GM19023 (cell line): ENCODE measurements around the gene YIPF4.
"Not testable (repeated sequence)": the region's sequence is repeated elsewhere in the genome, so short reads cannot be mapped to it uniquely, and the experiment has no call there.

ENCODE experiments used
- ATAC-seq: cut with Tn5 transposase; IDR thresholded peaks from one replicate; pipeline ENCODE4 v1.9.1; 2021; ENCODE audit warnings: mild to moderate bottlenecking, moderate library complexity; ENCODE audit not compliant: unreplicated experiment

YIPF4 gene

GRCh38 chr2:32284321-32284720 lies 6.6 kb downstream of the YIPF4 start:
- ATAC-seq: no peak

DNA sequence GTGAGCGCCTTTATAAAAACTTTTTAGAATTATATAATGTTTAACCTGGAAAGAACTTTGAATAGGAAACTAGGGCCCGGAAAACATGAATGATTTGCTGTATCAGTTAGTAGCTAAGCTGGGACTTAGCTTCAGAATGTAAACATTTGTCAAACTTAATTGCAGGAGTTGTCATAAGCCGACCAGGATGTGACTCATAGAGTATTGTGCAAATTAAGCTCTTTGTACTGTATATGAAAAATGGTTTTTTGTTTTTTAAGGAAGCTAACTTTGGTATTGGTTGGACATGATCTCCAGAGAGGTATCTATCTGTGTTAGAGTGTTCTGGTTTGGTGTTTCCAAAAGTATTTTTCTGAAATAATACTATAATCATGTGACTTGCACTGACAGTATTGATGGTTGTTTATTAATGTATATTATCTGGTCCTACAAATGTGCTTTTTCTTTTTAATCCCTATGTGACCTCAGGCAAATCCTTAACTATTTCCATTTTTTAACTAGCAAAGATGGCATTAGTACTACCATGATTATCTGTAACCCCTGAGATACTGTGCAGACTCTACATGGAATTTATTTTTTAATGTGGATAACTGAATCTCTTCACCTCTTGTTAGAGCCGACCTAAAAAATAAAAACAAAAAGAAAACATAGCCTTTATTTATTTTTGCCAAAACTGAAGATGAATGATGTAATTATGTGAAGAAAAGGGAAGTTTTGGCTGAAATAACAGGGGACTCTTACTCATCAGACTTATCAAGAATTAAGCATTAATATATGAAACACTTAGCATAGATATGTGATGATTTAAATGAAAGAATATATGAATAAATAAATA lies 11.7 kb downstream of the YIPF4 start:
- ATAC-seq: no peak

GRCh38 chr2:32290000-32290339 lies 12.3 kb downstream of the YIPF4 start:
- no peak for ATAC-seq

DNA sequence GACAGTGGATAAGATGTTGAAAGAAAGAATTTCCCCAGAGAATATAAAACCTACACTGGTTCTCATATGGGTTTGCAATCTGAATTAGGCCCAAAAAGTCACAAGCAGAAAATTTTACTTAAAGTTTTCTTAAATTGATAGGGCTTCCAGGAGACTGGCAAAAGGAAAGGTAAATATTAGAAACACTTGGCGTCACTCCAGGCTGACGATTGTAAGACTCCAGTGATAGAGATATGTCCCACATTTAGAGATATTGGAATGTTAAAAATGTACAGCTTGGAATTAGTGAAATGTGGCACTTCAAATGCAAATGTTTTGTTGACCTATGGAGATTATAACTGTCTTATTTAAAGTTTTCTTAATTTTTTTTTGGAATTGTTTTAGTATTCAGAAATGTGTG lies 14.0 kb downstream of the YIPF4 start:
- no peak for ATAC-seq

- not testable (repeated sequence) for ATAC-seq
Observed at GRCh38 chr2:32293493-32293892, 15.8 kb downstream of the YIPF4 start.

DNA sequence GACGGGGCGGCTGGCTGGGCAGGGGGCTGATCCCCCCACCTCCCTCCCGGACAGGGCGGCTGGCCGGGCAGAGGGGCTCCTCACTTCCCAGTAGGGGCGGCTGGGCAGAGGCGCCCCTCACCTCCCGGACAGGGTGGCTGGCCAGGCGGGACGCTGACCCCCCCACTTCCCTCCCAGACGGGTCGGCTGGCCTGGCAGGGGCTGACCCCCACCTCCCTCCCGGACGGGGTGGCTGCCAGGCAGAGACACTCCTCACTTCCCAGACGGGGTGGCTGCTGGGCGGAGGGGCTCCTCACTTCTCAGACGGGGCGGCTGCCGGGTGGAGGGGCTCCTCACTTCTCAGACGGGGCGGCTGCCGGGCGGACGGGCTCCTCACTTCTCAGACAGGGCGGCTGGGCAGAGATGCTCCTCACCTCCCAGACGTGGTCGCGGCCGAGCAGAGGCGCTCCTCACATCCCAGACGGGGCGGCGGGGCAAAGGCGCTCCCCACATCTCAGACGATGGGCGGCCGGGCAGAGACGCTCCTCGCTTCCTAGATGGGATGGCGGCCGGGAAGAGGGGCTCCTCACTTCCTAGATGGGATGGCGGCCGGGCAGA lies 16.4 kb downstream of the YIPF4 start:
- not testable (repeated sequence) for ATAC-seq

GRCh38 chr2:32310577-32310976 lies 32.9 kb downstream of the YIPF4 start:
- no peak for ATAC-seq

DNA sequence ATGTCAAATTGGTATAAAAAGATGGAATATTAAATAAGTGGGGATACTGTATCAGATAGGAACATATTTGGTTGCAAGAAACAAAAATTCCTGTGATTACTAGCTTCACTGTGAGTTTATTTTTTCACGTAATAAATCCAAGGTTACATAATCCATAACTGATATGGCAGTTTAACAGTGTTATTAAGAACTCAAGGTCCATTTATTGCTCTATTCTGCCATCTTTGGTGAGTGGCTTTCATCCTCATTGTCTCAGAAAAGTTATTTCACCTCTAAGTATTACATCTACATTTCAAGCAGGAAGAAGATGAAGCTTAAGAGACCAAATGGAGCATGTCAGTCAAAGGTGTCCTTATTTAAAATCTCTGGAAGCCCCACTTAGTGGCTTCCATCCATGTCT lies 37.2 kb downstream of the YIPF4 start:
- ATAC-seq: no peak

DNA sequence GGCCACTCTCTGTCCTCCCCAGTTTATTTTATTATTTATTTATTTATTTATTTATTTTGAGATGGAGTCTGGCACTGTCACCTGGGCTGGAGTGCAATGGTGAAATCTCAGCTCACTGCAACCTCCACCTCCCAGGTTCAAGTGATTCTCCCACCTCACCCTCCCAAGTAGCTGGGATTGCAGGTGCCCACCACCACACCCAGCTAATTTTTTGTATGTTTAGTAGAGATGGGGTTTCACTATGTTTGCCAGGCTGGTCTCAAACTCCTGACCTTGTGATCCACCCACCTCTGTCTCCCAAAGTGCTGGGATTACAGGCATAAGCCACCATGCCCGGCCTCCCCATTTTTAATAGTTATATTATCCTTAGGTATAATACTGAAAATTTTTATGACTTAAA lies 51.0 kb downstream of the YIPF4 start:
- not testable (repeated sequence) for ATAC-seq

DNA sequence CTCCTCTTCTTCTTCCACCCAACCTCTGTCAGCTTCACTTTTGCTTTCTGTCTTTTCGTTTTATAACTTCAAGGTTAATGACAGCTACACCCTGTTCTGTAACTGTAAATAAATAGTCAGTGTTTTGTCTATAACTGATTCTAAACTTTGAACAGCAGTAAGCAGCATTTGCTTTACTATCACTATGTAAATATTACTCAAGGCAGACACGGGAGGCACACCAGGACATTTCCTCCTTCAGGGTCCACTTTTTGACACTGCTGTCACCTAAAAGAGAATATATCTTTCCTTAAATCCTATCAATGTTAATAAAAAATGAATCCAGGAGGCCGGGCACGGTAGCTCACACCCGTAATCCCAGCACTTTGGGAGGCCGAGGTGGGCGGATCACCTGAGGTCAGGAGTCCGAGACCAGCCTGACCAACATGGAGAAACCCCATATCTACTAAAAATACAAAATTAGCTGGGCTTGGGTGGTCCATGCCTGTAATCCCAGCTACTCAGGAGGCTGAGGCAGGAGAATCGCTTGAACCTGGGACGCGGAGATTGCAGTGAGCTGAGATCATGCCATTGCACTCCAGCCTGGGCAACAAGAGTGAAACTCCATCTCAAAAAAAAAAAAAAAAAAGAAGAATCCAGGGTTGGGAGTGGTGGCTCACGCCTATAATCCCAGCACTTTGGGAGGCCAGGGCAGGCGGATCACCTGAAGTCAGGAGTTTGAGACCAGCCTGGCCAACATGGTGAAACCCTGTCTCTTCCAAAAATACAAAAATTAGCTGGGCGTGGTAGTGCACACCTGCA lies 51.7 kb downstream of the YIPF4 start:
- ATAC-seq: not testable (repeated sequence)

- no peak for ATAC-seq
Observed at GRCh38 chr2:32330136-32330535, 52.4 kb downstream of the YIPF4 start.

DNA sequence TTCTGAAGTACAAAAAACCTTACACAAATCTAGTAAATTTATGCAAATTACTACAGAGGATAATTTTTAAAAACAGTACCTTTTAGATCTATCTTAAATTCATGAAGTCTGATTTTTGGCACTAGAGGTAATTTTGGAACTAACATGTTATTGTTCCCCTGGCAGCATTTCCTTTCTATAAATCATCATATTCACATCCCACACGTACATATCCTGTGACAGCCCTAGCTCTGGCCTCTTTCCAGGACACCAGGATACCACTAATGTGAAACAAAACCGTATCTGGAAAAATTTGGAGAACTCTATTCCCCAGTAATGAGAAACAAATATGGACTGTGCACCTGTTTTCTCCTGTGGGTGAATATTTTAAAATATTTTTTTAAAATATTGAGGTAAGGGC lies 65.1 kb downstream of the YIPF4 start:
- no peak for ATAC-seq

GRCh38 chr2:32350797-32351196 lies 73.1 kb downstream of the YIPF4 start:
- not testable (repeated sequence) for ATAC-seq

- ATAC-seq: no peak
Observed at GRCh38 chr2:32355976-32356680, 78.4 kb downstream of the YIPF4 start.

GRCh38 chr2:32356681-32357317 lies 79.1 kb downstream of the YIPF4 start, which contains the start of gene BIRC6:
Gene BIRC6 (plus strand): TSS chr2:32357023. CDS start chr2:32357162, 139 bp downstream.
- ATAC-seq: peak; percentile 85

GRCh38 chr2:32357318-32358110 lies 79.8 kb downstream of the YIPF4 start:
- ATAC-seq: peak; percentile 12

GRCh38 chr2:32358111-32358482 lies 80.4 kb downstream of the YIPF4 start:
- ATAC-seq: no peak

DNA sequence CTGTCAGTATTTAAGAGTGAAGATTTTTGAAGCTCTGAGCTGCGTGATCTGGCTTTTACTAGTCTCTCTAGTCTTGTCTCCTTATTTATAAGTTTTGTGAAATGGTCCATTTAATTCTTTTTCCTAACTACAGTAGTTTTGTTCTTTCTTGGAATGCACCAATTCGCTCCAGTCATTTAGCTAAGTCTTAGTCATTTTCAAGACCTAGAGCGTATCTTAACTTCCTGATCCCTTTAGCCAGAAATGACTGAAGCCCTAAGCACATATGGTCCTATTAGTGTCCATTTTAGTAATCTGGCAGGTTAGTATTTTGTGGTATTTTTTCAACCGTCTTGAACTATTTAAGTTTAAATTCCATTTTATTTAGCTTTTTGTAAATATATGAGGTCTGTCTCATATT lies 82.7 kb downstream of the YIPF4 start:
- no peak for ATAC-seq

DNA sequence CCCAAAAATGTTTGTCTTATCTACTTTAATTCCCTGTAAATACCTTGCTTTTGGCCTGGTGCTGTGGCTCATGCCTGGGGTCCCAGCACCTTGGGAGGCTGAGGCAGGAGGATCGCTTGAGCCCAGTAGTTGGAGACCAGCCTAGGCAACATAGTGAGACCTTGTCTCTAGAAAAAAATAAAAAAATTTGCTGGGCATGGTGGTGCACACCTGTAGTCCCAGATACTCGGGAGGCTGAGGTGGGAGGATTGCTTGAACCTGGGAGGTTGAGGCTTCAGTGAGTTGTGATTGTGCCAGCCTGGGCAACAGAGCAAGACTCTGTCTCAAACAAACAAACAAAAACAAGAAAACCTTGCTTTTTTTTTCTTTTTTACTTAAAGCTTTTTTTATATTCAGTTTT lies 85.3 kb downstream of the YIPF4 start:
- not testable (repeated sequence) for ATAC-seq

DNA sequence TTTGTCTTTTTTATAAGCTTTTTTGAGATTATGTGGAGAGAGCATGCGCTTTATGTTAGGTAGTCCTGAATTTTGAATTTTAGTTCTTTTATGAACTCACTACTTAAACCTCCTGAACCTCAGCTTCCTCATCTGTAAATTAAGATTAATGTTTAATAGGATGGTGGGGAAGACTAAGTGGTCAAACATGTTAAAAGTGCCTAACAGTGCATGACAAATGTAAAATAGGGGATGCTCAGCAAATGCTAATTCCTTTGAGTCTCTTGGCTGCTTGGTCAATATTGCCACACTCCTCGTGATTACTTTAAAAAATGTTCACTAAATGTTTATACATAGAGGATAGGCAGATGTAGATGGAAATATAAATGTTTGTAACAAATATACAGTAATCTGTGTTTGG lies 85.9 kb downstream of the YIPF4 start:
- peak; percentile 62 for ATAC-seq
